A549 treated with Hydrocortisone at 1 μM for 4 hours (cell line): Measurements from ENCODE around the gene SH2D4B. TPM values are rescaled to one million over a fixed set of nuclear protein-coding genes. Genes with fewer than 3 reads are reported as not detected.

Source experiments
- total RNA-seq: library from RNA; stranded (reverse); fragments of 200-300 nt; extraction: Qiagen RNA extraction; gene quantifications from 5 replicates; pipeline ENCODE4 v1.2.3, GENCODE V29; 2022

The SH2D4B gene
- total RNA-seq: 0.03 TPM in 2 of 5 replicates, not detected in the others

GRCh38 chr10:80537736-80538480 lies at the start of gene SH2D4B:
Gene SH2D4B, plus strand, starts transcription at chr10:80537902. Its CDS starts 430 bp downstream, at chr10:80538332.

Other genes with a start within 250 kb of the SH2D4B start
- gene MAT1A, start 248.2 kb upstream of the SH2D4B start, total RNA-seq: 0.03 to 0.10 TPM (median 0.07 TPM) in 4 of 5 replicates, not detected in the other
- not detected in 5 replicates for gene DYDC1, start 181.1 kb upstream of the SH2D4B start, total RNA-seq
- gene DYDC2, start 181.1 kb upstream of the SH2D4B start, total RNA-seq: 0.14 TPM in 1 of 5 replicates, not detected in the others
- 43.5 to 46.9 TPM (median 44.0 TPM) in 5 replicates for gene PRXL2A, start 129.4 kb upstream of the SH2D4B start, total RNA-seq
- gene TSPAN14, start 83.6 kb upstream of the SH2D4B start, total RNA-seq: 108 to 140 TPM (median 131 TPM) in 5 replicates